Body of pancreas (tissue), 4 donors: Measurements from ENCODE around the gene DLEU7. TPM values are rescaled to one million over a fixed set of nuclear protein-coding genes. Genes with fewer than 3 reads are reported as not detected.

Experiments
- ATAC-seq: fragments of 150-250 bp; one replicate; pipeline ENCODE4 v1.9.1; 2016
- DNase-seq, 4 donors: peaks; one replicate each; pipeline ENCODE4 v3.0.0-alpha.2; 2019
- H3K27ac ChIP-seq, 4 donors: fragments of 200-600 bp; sonication (generic); 1 replicate in 3 of 4; 2 replicates in 1 of 4; pipeline versions ENCODE4 v1.5.1 to v1.6.1; 2016 to 2019; ENCODE audit warnings: mild to moderate bottlenecking in 1 of 4, mixed read lengths in 1 of 4, moderate library complexity in 1 of 4
- H3K27me3 ChIP-seq, 2 donors: fragments of 200-600 bp; sonication (generic); one replicate each; pipeline ENCODE4 v1.6.0; 2016; ENCODE audit warnings: mild to moderate bottlenecking in 1 of 2
- H3K36me3 ChIP-seq, 2 donors: fragments of 200-600 bp; sonication (generic); replicated peaks in 1 of 2; 2 replicates each; pipeline ENCODE4 v1.5.1; 2016; ENCODE audit warnings: low read depth in 2 of 2; ENCODE audit not compliant: insufficient read depth in 1 of 2
- H3K4me1 ChIP-seq: fragments of 200-600 bp; sonication (generic); one replicate; pipeline ENCODE4 v1.6.0; 2016
- H3K4me3 ChIP-seq, 2 donors: fragments of 200-600 bp; sonication (generic); 1 replicate in 1 of 2; 2 replicates in 1 of 2; pipeline ENCODE4 v1.5.1; 2016 to 2019
- H3K9me3 ChIP-seq, 3 donors: fragments of 200-600 bp; sonication (generic); 1 replicate in 2 of 3; 2 replicates in 1 of 3; pipeline ENCODE4 v1.5.1; 2016
- CTCF ChIP-seq, 7 experiments: fragments of 450-650 bp in 4 of 7; fragments of 200-600 bp in 3 of 7; sonication (generic) in 3 of 7; IDR thresholded peaks; one replicate each; pipeline ENCODE4 v1.5.1; 2016 to 2019; ENCODE audit warnings: antibody characterized with exemption in 7 of 7
- POLR2A ChIP-seq, 3 donors: fragments of 450-650 bp; IDR thresholded peaks; one replicate each; pipeline ENCODE4 v1.6.1; 2016; ENCODE audit warnings: antibody characterized with exemption in 3 of 3, mild to moderate bottlenecking in 2 of 3
- WGBS, 2 donors: methylation state at CpG; one replicate each; pipeline ENCODE4 v1.1.5; 2017; 5-methylcytosine and 5-hydroxymethylcytosine counted together
- intact Hi-C: fragments of 100-400 bp; cut with DNase I; formaldehyde crosslinking; loops from one replicate; pipeline ENCODE4 v1.15.1; 2023
- total RNA-seq, 2 donors: library from RNA; depleted of rRNA; stranded (reverse); fragments of >200 nt; gene quantifications; one replicate each; pipeline ENCODE4 v1.1.0, GENCODE V29; 2016

The DLEU7 gene
- total RNA-seq, 2 donors from 2014 or later, result not detected

- Histone ChIP-seq H3K27ac (no peak overlapping the region), H3K36me3 (no peaks in the 10 kb centered on the region), H3K9me3 (no peaks in the 10 kb centered on the region), H3K4me1 (peaks cover 16% of the 10 kb centered on the region), H3K27me3 (no peaks in the 10 kb centered on the region), H3K4me3 (no peak overlapping the region)
- 62 to 70% methylated on average over 4 of the region's 4 CpGs for WGBS, 2 donors
- TF ChIP-seq CTCF (IDR thresholded peaks at IDR 0.05) (no peak), POLR2A (IDR thresholded peaks at IDR 0.05) (no peak)
- ATAC-seq (no peak), DNase-seq (no peak)
- intact Hi-C loops, result no loop called here
Observed at GRCh38 chr13:50810468-50810867, 33.0 kb downstream of the DLEU7 start.

GRCh38 chr13:50809133-50810090, 34.1 kb downstream of the DLEU7 start:
- no peak for DNase-seq
- Histone ChIP-seq H3K27me3 (no peaks in the 10 kb centered on the region), H3K4me1 (peaks cover 16% of the 10 kb centered on the region), H3K9me3 (no peaks in the 10 kb centered on the region), H3K27ac (peak overlapping the region in 1 of 4 donors; percentile 24), H3K36me3 (no peaks in the 10 kb centered on the region), H3K4me3 (no peak overlapping the region)
- 48 to 58% methylated on average over 8 of the region's 8 CpGs for WGBS, 2 donors
- no peak for TF ChIP-seq CTCF (IDR thresholded peaks at IDR 0.05)
- no peak for TF ChIP-seq POLR2A (IDR thresholded peaks at IDR 0.05)
- ATAC-seq, result peak; percentile 42
- intact Hi-C loops, result no loop called here

GRCh38 chr13:50805805-50806204, 37.7 kb downstream of the DLEU7 start:
- intact Hi-C loops, result no loop called here
- Histone ChIP-seq H3K36me3 (no peaks in the 10 kb centered on the region), H3K4me1 (peaks cover 20% of the 10 kb centered on the region), H3K27ac (no peak overlapping the region), H3K9me3 (no peaks in the 10 kb centered on the region), H3K27me3 (no peaks in the 10 kb centered on the region), H3K4me3 (no peak overlapping the region)
- DNase-seq, result no peak
- TF ChIP-seq CTCF (IDR thresholded peaks at IDR 0.05), result no peak
- no peak for TF ChIP-seq POLR2A (IDR thresholded peaks at IDR 0.05)
- no peak for ATAC-seq

GRCh38 chr13:50801087-50801931, 42.2 kb downstream of the DLEU7 start:
- ATAC-seq (peak; percentile 87), DNase-seq (peak; percentile 59 to 69 (median 60))
- Histone ChIP-seq H3K4me3 (no peak overlapping the region), H3K27me3 (no peaks in the 10 kb centered on the region), H3K4me1 (peaks cover 10% of the 10 kb centered on the region), H3K36me3 (no peaks in the 10 kb centered on the region), H3K9me3 (no peaks in the 10 kb centered on the region), H3K27ac (no peak overlapping the region)
- intact Hi-C loops, result no loop called here
- 39 to 50% methylated on average over 13 of the region's 13 CpGs for WGBS, 2 donors
- TF ChIP-seq CTCF (IDR thresholded peaks at IDR 0.05) (peak; percentile 23 to 80 (median 70)), POLR2A (IDR thresholded peaks at IDR 0.05) (no peak)
